PC-3 (cell line): Measurements from ENCODE around the gene KCNC1.

Experiments used
- EZH2phosphoT487 ChIP-seq: fragments of 300-600 bp; sonication (generic); IDR thresholded peaks from 2 replicates; pipeline ENCODE4 v1.6.1; 2018; ENCODE audit warnings: mild to moderate bottlenecking, antibody characterized with exemption, low read length, borderline replicate concordance
- TF ChIP-seq, protein P1 (sequence below): fragments of 300-600 bp; sonication (generic); conservative IDR thresholded peaks from 2 replicates; pipeline ENCODE4 v1.5.1; 2017; ENCODE audit warnings: antibody characterized with exemption, low read depth, mild to moderate bottlenecking, low read length

DNA sequence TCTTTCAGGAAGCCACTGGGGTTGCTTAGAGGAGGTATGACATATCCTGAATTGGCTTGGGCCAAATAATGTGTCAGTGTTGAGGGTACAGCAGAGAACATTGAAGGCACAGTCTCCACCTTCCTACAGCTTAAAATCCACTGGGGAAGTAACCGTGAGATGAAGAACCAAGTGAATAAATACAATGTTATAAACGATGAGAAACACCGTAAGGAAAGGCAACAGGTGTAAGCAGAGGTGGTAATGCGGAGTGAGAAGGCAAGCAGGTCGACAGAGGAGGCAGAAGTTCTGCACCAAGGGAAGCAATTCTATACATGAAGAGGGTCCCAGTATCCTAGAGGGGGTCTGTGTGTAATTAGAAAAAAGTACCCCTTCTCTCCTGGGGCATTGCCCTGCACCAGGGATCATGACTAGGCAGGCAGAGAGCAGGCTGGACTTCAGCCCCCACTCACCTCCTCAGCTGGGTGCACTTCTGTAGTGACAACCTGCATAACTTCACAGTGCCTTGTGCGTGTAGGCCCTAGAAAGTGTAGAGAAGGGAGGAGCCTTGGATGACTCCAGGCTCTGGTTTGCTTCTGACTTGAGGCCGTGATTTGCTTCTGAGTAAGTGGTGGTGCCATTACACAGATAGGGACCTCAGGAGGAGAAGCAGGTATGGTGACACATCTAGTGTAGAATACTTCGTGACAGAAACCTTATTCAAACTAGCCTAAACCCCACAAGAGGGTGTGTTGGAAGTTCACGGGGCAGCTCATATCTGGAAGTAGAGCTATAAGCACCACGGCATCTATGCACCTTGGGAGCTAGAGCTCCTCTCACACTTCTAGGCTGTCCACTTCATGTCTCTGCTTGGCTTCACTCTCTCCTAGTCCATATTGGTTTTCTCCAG lies 10.3 kb upstream of the KCNC1 start:
- TF ChIP-seq, protein P1, sequence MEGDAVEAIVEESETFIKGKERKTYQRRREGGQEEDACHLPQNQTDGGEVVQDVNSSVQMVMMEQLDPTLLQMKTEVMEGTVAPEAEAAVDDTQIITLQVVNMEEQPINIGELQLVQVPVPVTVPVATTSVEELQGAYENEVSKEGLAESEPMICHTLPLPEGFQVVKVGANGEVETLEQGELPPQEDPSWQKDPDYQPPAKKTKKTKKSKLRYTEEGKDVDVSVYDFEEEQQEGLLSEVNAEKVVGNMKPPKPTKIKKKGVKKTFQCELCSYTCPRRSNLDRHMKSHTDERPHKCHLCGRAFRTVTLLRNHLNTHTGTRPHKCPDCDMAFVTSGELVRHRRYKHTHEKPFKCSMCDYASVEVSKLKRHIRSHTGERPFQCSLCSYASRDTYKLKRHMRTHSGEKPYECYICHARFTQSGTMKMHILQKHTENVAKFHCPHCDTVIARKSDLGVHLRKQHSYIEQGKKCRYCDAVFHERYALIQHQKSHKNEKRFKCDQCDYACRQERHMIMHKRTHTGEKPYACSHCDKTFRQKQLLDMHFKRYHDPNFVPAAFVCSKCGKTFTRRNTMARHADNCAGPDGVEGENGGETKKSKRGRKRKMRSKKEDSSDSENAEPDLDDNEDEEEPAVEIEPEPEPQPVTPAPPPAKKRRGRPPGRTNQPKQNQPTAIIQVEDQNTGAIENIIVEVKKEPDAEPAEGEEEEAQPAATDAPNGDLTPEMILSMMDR, result no peak
- TF ChIP-seq EZH2phosphoT487, result no peak
